Activated CD4-positive, alpha-beta T cell treated with anti-CD3 and anti-CD28 coated beads, Interleukin-2, Interleukin-6, amounts not matched to agents 100 ng/mL and 50 ng/mL, durations not matched to agents 16 hours and 8 hours (primary cell): Measurements from ENCODE around the gene DCXR.
"Not testable (repeated sequence)": the region's sequence is repeated elsewhere in the genome, so short reads cannot be mapped to it uniquely, and the experiment has no call there.

ENCODE experiments used
- DNase-seq: peaks from one replicate; pipeline ENCODE4 v3.0.0-alpha.2; 2020

The DCXR gene

GRCh38 chr17:82054351-82055022 is 17.0 kb upstream of the DCXR start:
- no peak for DNase-seq

- no peak for DNase-seq
These were observed 16.2 kb upstream of the DCXR start for GRCh38 chr17:82053556-82054263.

- no peak for DNase-seq
These were observed 15.6 kb upstream of the DCXR start for GRCh38 chr17:82053130-82053529.

GRCh38 chr17:82052638-82053059 is 15.2 kb upstream of the DCXR start:
- DNase-seq: no peak

- peak; percentile 85 for DNase-seq
These were observed 14.5 kb upstream of the DCXR start, which contains the start of the genes GPS1 and RFNG for GRCh38 chr17:82051776-82052637. Gene GPS1, plus strand, starts transcription at chr17:82051898. Its CDS starts 34 bp downstream, at chr17:82051932. Gene RFNG, minus strand, starts transcription at chr17:82051811. Its CDS starts 45 bp downstream, at chr17:82051766.

GRCh38 chr17:82050761-82051641 is 13.5 kb upstream of the DCXR start:
- no peak for DNase-seq

GRCh38 chr17:82050152-82050760 is 12.8 kb upstream of the DCXR start:
- DNase-seq: no peak

- no peak for DNase-seq
These were observed 12.0 kb upstream of the DCXR start for GRCh38 chr17:82049521-82049971.

- no peak for DNase-seq
These were observed 11.6 kb upstream of the DCXR start for GRCh38 chr17:82049106-82049505.

GRCh38 chr17:82048571-82048971 is 11.1 kb upstream of the DCXR start:
- DNase-seq: no peak

GRCh38 chr17:82047914-82048570 is 10.5 kb upstream of the DCXR start:
- DNase-seq: no peak

GRCh38 chr17:82047379-82047778 is 9.9 kb upstream of the DCXR start:
- no peak for DNase-seq

GRCh38 chr17:82046903-82047302 is 9.4 kb upstream of the DCXR start:
- no peak for DNase-seq

- DNase-seq: no peak
These were observed 8.5 kb upstream of the DCXR start for GRCh38 chr17:82045936-82046484.

- DNase-seq: no peak
These were observed 6.0 kb upstream of the DCXR start for GRCh38 chr17:82043507-82043906.

GRCh38 chr17:82042649-82043048 is 5.2 kb upstream of the DCXR start:
- no peak for DNase-seq

GRCh38 chr17:82041144-82041814 is 3.8 kb upstream of the DCXR start:
- DNase-seq: no peak

GRCh38 chr17:82039695-82040299 is 2.3 kb upstream of the DCXR start:
- no peak for DNase-seq

GRCh38 chr17:82038796-82039409 is 1.4 kb upstream of the DCXR start:
- DNase-seq: not testable (repeated sequence)

GRCh38 chr17:82037889-82038195 is 345 bp upstream of the DCXR start:
- no peak for DNase-seq
